NCI-H1694 (cell line): ENCODE results near the gene PPM1N.
"Not testable (repeated sequence)": the region's sequence is repeated elsewhere in the genome, so short reads cannot be mapped to it uniquely, and the experiment has no call there.

Experiments used
- DNase-seq: peaks from one replicate; lab custom pipeline; 2025; lab: John Stamatoyannopoulos, UW

Gene PPM1N

GRCh38 chr19:45508861-45509691 lies 10.8 kb downstream of the PPM1N start:
- no peak for DNase-seq

DNA sequence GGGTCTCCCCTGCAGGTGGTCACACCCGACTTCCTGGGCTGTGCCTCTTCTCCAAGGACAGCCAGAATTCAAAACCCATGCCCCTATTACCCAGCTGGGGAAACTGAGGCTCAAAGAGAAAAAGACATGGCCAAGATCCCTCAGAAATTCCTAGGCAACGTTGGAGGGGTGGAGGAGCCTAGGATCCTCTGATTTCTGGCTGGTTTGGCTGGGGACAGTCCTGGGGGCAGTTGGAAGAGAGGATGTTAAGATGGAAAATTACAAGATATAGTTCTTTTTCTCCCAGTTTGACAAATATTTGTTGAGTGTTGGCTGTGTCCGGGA lies 11.4 kb downstream of the PPM1N start:
- no peak for DNase-seq

DNA sequence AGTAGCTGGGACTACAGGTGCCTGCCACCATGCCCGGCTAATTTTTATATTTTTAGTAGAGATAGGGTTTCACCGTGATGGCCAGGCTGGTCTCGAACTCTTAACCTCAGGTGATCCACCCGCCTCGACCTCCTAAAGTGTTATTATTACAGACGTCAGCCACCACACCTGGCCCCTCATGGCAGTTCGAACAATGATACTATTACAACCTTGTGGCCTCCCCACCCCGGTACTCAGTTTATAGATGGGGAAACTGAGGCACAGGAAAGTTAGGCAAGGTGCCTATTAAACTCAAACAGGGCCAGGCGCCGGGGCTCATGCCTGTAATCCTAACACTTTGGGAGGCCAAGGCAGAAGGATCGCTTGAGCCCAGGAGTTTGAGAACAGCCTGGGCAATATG lies 12.1 kb downstream of the PPM1N start:
- not testable (repeated sequence) for DNase-seq

- DNase-seq, result no peak
Observed at GRCh38 chr19:45511074-45511473, 12.8 kb downstream of the PPM1N start.

- DNase-seq, result no peak
Observed at GRCh38 chr19:45512881-45513483, 14.7 kb downstream of the PPM1N start.

DNA sequence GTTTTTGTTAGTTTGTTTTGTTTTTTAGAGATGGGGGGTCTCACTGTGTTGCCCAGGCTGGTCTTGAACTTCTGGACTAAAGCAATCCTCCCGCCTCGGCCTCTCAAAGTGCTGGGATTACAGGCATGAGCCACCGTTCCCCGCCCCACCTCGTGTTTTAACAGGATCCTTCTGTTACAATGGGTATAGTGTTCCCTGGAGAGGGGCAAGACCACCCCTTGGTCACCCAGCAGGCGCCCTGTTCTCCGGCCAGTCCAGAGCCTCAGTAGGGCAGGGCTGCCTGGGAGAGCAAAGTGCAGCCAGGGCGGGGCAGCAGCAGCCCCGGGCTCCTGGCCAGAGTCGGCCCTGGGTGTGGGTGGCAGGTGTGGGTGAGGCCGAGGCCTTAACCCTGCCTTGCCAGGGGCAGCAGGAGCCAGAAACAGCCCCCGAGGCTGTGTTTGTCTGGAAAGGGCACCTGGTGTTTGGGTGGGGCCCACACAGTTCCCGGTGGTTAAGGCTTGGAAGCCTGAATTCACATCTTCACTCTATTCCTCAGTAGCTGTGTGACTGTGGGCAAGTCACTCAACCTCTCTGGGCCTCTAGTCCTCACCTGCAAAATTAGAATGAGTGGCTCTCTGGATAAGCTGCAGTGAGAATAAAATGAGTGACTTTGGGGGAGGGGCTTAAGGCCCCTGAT lies 16.3 kb downstream of the PPM1N start:
- DNase-seq, result no peak

- no peak for DNase-seq
Observed at GRCh38 chr19:45515081-45515624, 16.9 kb downstream of the PPM1N start.

GRCh38 chr19:45515807-45516401 lies 17.7 kb downstream of the PPM1N start:
- no peak for DNase-seq

DNA sequence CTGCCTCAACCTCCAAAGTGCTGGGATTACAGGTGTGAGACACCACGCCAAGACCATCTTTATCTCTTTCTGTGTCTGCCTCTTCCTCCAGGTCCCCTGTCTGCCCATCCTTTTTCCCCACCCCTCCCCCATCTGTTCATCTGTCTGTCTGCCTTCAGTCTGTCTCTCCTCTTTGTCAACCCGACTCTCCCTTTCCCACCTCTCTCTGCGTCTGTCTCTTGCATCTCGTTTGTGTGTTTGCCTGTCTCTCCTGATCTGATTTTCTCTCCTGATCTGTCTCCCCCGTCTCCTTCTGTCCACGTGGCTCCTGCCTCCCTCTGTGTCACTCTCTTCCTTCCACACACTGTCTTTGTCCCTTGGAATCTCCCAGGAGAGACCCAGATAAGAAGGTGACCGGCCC lies 19.0 kb downstream of the PPM1N start:
- no peak for DNase-seq

DNA sequence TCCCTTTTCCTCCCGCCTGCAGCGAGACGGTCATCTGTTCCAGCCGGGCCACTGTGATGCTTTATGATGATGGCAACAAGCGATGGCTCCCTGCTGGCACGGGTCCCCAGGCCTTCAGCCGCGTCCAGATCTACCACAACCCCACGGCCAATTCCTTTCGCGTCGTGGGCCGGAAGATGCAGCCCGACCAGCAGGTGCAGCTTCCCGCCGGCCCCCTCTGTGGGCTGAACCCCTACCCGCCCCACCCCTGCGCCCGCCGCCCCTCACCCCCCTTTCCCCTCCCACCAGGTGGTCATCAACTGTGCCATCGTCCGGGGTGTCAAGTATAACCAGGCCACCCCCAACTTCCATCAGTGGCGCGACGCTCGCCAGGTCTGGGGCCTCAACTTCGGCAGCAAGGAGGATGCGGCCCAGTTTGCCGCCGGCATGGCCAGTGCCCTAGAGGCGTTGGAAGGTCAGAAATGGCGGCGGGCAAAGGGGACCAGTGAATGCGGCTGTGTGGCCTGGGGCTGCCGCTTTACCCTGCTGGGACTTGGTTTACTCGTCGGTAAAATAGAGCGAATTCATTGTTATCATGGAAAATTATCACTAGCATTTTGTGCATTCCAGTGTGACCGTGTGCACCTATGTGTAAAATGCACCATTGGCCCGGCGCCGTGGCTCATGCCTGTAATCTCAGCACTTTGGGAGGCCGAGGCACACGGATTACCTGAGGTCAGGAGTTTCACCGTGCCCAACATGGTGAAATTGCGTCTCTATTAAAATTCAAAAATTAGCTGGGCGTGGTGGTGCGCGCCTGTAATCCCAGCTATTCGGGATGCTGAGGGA lies 19.6 kb downstream of the PPM1N start:
- DNase-seq, result no peak

DNA sequence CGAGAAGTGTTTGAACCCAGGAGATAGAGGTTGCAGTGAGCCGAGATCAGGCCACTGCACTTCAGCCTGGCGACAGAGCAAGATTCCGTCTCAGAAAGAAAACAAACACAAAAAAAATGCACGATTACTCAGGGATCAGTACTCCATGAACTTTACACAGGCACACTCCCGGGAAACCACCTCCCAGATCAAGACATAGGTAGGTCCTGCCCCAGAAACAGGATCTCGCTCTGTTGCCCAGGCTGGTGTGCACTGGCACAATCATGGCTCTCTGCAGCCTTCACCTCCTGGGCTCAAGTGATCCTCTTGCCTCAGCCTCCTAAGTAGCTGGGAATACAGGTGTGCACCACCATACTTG lies 20.2 kb downstream of the PPM1N start:
- DNase-seq, result no peak

DNA sequence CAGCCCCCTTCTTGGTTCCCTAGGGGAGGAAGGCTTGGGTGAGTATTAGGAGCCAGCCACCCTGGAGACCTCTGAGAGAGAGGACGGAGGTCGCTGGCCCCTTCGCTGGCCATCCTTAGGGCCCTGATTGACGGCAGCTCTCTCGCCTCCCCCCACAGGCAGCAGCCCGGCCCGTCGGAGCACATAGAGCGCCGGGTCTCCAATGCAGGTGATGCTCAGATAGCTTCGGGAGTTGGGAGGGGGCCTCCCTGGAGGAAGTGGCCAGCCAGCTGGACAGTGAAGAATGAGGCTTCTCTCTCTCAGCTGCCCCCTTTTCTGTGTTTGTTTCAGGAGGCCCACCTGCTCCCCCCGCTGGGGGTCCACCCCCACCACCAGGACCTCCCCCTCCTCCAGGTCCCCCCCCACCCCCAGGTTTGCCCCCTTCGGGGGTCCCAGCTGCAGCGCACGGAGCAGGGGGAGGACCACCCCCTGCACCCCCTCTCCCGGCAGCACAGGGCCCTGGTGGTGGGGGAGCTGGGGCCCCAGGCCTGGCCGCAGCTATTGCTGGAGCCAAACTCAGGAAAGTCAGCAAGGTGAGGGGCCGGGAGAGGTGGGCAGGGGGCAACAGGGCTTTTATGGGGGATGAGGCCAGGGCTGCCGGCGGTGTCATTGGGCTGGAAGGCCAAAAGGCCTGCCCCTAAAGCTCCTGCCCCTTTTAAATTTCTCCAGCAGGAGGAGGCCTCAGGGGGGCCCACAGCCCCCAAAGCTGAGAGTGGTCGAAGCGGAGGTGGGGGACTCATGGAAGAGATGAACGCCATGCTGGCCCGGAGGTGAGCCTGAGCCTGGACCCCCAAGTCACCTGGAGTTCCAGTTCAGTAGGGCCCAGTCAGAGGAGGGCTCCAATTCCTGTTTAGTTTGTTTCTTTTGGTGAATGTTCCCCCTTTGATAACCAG lies 24.0 kb downstream of the PPM1N start:
- no peak for DNase-seq

DNA sequence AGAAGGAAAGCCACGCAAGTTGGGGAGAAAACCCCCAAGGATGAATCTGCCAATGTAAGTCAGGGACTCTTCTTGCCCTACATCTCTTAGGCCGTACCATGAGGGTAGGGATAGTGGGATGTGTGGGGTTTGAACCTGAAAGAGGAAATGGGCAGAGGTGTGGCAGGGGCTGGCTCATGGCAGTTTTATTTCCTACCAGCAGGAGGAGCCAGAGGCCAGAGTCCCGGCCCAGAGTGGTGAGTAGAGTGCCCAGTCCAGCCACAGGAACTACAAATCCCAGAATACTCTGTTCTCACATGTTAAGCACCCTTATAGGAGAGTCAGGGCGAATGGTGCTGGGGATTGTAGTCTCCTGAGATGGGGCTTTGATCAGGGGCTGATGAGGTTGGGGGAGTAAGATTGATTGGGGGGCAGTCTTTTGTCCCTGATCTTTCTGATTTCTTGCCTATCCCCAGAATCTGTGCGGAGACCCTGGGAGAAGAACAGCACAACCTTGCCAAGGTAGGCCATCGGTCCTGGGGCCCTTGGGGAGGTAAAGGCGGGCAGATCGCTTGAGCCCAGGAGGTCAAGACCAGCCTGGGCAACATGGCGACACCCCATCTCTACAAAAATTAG lies 25.5 kb downstream of the PPM1N start:
- DNase-seq, result peak; percentile 95

DNA sequence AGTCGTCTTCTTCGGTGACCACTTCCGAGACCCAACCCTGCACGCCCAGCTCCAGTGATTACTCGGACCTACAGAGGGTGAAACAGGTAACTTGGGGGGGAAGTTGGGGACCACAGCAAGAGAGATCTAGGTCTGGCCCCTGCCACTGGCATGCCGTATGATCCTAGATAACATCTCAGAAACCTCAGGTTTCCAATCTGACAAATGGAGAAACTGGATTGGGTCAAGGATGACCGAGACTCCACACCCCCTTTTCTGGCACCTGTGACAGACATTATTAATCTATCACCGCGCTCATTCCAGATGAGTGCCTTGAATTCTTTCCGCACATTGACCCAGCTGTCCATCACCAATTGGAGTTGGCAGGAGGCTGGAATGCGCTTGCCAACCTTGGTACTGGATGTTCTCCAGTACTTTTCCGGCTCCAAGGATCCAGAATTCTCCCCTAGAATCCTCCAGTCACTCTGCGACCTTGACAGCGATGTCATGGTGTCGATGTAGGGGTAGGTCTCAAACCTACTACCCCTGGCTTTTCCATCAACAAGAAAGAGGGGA lies 26.4 kb downstream of the PPM1N start:
- no peak for DNase-seq

DNA sequence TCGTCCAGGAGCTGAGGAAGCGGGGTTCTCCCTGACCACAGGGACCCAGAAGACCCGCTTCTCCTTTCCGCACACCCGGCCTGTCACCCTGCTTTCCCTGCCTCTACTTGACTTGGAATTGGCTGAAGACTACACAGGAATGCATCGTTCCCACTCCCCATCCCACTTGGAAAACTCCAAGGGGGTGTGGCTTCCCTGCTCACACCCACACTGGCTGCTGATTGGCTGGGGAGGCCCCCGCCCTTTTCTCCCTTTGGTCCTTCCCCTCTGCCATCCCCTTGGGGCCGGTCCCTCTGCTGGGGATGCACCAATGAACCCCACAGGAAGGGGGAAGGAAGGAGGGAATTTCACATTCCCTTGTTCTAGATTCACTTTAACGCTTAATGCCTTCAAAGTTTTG lies 27.9 kb downstream of the PPM1N start:
- DNase-seq, result peak; percentile 21

GRCh38 chr19:45526971-45527370 lies 28.7 kb downstream of the PPM1N start:
- no peak for DNase-seq

DNA sequence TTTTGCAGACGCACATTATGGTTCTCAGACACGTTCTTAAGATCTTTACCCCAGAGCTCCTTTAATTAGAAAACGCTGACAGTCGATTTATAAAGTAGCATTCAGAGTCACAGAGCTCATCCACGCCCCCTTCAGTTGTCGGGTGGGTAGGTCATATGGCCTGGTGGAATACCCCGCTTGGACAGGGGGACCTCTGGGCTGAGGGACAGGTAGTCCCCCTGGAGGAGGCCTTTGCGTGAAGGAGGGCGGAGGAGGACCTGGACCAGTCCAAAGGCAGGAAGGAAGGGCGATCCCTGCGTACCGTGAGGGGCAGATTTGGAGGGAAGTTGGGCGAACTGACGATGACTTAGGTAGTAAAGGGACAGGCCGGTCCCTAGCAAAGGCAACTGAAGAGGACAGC lies 29.5 kb downstream of the PPM1N start:
- DNase-seq, result no peak

DNA sequence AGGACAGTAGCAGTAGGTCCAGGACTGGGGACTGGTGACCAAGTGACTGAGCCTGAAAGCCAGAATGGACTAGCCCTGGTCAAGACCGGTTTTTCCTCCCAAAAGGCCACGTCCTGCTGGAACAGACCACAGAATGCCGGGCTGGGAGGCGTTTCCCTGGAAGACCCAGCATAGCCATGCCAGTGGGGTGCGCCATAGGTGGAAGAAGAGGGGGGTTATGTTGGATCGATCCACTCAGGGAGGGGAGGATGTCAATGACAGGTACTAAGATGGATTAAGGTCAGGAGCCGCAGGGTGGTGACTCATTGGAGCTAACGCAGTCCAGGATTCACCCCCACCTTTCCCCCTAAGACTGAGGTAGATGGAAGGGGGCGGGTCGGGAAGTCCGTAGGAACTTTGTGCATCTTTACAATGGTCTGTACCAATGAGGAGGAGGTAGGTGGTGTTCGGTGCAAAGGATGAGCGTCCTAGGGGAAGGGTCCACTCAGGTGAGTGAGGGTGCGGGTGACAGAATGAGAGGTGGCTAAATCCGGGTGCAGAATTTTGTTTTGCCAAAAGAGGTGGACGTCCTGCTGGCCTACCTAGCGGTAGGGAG lies 30.0 kb downstream of the PPM1N start:
- no peak for DNase-seq

GRCh38 chr19:45528744-45529419 lies 30.6 kb downstream of the PPM1N start:
- DNase-seq, result no peak
